HEK293T (cell line): Measurements from ENCODE around the gene BGLAP.
"Not testable (repeated sequence)": the region's sequence is repeated elsewhere in the genome, so short reads cannot be mapped to it uniquely, and the experiment has no call there.

ENCODE experiments used
- CTCF ChIA-PET: fragments of 350-600 bp; formaldehyde crosslinking; extraction: SDS; loops from one replicate; lab custom pipeline; 2021; ENCODE audit warnings: antibody characterized with exemption, inconsistent platforms; lab: Yijun Ruan, JAX
- POLR2A ChIA-PET: fragments of 350-600 bp; formaldehyde crosslinking; extraction: SDS; loops from one replicate; lab custom pipeline; 2020; ENCODE audit warnings: antibody characterized with exemption, inconsistent platforms; lab: Yijun Ruan, JAX
- DNase-seq: peaks from one replicate; pipeline ENCODE4 v3.0.0; 2012; ENCODE audit warnings: mixed read lengths; ENCODE audit errors: extremely low spot score
- ARNT ChIP-seq: fragments of 450-650 bp; IDR thresholded peaks from 2 replicates; pipeline ENCODE4 v1.6.1; 2017; ENCODE audit warnings: mild to moderate bottlenecking
- BHLHE40 ChIP-seq: fragments of 450-650 bp; IDR thresholded peaks from 2 replicates; pipeline ENCODE4 v1.6.1; 2016; ENCODE audit warnings: mild to moderate bottlenecking, moderate library complexity, borderline replicate concordance
- CTBP1 ChIP-seq: fragments of 450-650 bp; IDR thresholded peaks from 2 replicates; pipeline ENCODE4 v1.6.1; 2016; ENCODE audit warnings: borderline replicate concordance
- ELF4 ChIP-seq: fragments of 450-650 bp; IDR thresholded peaks from 2 replicates; pipeline ENCODE4 v1.6.1; 2017; ENCODE audit warnings: antibody characterized with exemption
- FOXA1 ChIP-seq: fragments of 450-650 bp; IDR thresholded peaks from 2 replicates; pipeline ENCODE4 v1.6.1; 2016; ENCODE audit warnings: mild to moderate bottlenecking
- FOXK2 ChIP-seq: fragments of 450-650 bp; IDR thresholded peaks from 2 replicates; pipeline ENCODE4 v1.6.1; 2016; ENCODE audit warnings: mild to moderate bottlenecking
- FOXM1 ChIP-seq: fragments of 450-650 bp; IDR thresholded peaks from 2 replicates; pipeline ENCODE4 v1.6.1; 2017; ENCODE audit warnings: mild to moderate bottlenecking, borderline replicate concordance
- HDGF ChIP-seq: fragments of 450-650 bp; IDR thresholded peaks from 2 replicates; pipeline ENCODE4 v1.6.1; 2017; ENCODE audit warnings: antibody characterized with exemption, borderline replicate concordance
- L3MBTL2 ChIP-seq: fragments of 450-650 bp; conservative IDR thresholded peaks from 2 replicates; pipeline ENCODE4 v1.6.1; 2016; ENCODE audit warnings: mild to moderate bottlenecking
- LEF1 ChIP-seq: fragments of 450-650 bp; IDR thresholded peaks from 2 replicates; pipeline ENCODE4 v1.6.1; 2017; ENCODE audit warnings: mild to moderate bottlenecking, borderline replicate concordance
- NFRKB ChIP-seq: fragments of 450-650 bp; IDR thresholded peaks from 2 replicates; pipeline ENCODE4 v1.6.1; 2016; ENCODE audit warnings: mild to moderate bottlenecking, moderate library complexity
- SP1 ChIP-seq: fragments of 450-650 bp; IDR thresholded peaks from 2 replicates; pipeline ENCODE4 v1.6.1; 2017
- SUZ12 ChIP-seq: fragments of 450-650 bp; IDR thresholded peaks from 2 replicates; pipeline ENCODE4 v1.6.1; 2016; ENCODE audit warnings: mild to moderate bottlenecking
- TARDBP ChIP-seq: fragments of 450-650 bp; IDR thresholded peaks from 2 replicates; pipeline ENCODE4 v1.6.1; 2016
- ZNF384 ChIP-seq: fragments of 450-650 bp; IDR thresholded peaks from 2 replicates; pipeline ENCODE4 v1.6.1; 2016
- TF ChIP-seq, protein P1 (sequence below): fragments of 450-650 bp; IDR thresholded peaks from 2 replicates; pipeline ENCODE4 v1.6.1; 2016

The BGLAP gene

DNA sequence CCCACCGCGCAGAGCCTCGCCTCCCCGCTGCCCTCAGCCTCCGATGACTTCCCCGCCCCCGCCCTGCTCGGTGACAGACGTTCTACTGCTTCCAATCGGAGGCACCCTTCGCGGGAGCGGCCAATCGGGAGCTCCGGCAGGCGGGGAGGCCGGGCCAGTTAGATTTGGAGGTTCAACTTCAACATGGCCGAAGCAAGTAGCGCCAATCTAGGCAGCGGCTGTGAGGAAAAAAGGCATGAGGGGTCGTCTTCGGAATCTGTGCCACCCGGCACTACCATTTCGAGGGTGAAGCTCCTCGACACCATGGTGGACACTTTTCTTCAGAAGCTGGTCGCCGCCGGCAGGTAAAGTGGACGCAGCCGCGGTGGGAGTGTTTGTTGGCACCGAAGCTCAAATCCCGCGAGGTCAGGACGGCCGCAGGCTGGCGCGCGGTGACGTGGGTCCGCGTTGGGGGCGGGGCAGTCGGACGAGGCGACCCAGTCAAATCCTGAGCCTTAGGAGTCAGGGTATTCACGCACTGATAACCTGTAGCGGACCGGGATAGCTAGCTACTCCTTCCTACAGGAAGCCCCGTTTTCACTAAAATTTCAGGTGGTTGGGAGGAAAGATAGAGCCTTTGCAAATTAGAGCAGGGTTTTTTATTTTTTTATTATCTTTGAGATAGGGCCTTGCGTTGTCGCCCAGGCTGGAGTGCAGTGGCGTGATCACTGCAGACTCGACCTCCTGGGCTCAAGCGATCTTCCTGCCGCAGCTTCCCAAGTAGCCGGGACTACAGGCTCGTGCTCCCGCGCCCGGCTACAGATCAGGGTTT, 28.9 kb upstream of the BGLAP start, which contains the start of gene PMF1:
PMF1 (plus strand) TSS at position 175 of the 811 bp plus-strand sequence; CDS start at position 184, 9 bp downstream.
- POLR2A ChIA-PET = interaction anchor here (0.6 to 3.9 kb wide), 62 partner anchors 8 to 1019 kb away, joined by 3 to 63 read pairs (median 4); partner anchors contain the start of genes BGLAP, CCT3, MEF2D and MEX3A
- CTCF ChIA-PET = interaction anchor here (0.6 to 2.7 kb wide), 6 partner anchors 12 to 72 kb away, joined by 3 to 18 read pairs (median 6); no protein-coding TSS in a partner anchor

DNA sequence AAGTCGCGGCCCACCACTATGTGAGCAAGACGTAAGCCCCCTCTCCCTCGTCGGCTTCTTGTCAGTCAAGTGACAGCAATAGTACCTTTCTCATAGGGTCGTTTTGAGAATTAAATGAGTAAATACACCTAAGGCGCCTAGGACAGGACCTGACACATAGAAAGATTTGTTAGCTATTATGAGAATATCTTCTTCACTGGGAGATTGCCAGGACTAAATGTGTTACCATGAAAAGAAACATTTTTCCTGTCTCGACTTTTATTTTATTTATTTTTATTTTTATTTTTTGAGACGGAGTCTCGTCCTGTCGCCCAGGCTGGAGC, 28.4 kb upstream of the BGLAP start:
- ChIA-PET POLR2A (interaction anchor here (0.6 to 3.9 kb wide), 40 partner anchors 8 to 557 kb away, joined by 3 to 63 read pairs (median 6); partner anchors contain the start of genes CCT3, MEX3A, PAQR6 and SLC25A44), CTCF (interaction anchor here (1.5 to 2.7 kb wide), 3 partner anchors 12 to 72 kb away, joined by 7 to 18 read pairs (median 10); no protein-coding TSS in a partner anchor)

More for the DNA sequence above, 28.9 kb upstream of the BGLAP start, which contains the start of gene PMF1:
- DNase-seq = peak; percentile 99
- TF ChIP-seq SP1 = no peak
- TF ChIP-seq, protein P1, sequence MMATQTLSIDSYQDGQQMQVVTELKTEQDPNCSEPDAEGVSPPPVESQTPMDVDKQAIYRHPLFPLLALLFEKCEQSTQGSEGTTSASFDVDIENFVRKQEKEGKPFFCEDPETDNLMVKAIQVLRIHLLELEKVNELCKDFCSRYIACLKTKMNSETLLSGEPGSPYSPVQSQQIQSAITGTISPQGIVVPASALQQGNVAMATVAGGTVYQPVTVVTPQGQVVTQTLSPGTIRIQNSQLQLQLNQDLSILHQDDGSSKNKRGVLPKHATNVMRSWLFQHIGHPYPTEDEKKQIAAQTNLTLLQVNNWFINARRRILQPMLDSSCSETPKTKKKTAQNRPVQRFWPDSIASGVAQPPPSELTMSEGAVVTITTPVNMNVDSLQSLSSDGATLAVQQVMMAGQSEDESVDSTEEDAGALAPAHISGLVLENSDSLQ = peak; percentile 98
- TF ChIP-seq CTBP1 = no peak
- peak; percentile 89 for TF ChIP-seq NFRKB
- TF ChIP-seq ELF4 = peak; percentile 69
- peak; percentile 87 for TF ChIP-seq L3MBTL2
- TF ChIP-seq LEF1 = peak; percentile 60; the same call in 1 of the 2 replicates
- TF ChIP-seq ARNT = no peak
- TF ChIP-seq TARDBP = no peak
- no peak for TF ChIP-seq FOXA1
- TF ChIP-seq ZNF384 = no peak
- no peak for TF ChIP-seq FOXM1
- TF ChIP-seq BHLHE40 = no peak
- TF ChIP-seq HDGF = no peak
- TF ChIP-seq FOXK2 = no peak
- TF ChIP-seq SUZ12 = no peak

DNA sequence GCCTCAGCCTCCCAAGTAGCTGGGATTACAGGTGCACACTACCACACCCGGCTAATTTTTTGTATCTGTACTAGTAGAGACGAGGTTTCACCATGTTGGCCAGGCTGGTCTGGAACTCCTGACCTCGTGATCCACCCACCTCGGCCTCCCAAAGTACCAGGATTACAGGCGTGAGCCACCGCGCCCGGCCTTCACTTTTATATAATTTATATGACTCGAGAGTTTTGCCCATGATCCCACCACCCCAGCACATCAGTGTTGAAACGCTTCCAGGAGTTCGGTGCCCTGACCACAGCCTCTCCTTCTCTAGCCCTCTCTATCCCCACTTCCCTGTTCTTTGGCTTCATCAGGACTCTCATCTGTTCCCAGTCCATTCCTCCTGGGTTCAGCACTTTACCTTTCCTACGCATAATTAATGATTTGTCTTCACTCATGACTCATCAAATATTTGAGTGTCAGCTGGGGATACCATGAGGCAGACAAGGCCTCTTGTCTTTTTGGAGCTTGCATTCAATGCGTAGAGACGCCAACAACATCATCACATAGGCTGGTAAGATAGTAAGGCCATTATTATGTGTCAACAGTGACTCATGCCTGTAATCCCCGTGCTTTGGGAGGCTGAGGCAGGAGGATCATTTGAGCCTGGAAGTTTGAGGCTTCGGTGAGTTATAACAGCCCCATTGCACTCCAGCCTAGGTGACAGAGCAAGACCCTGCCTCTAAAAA, 27.8 kb upstream of the BGLAP start:
- ChIA-PET CTCF (interaction anchor here (2.7 kb wide), 2 partner anchors 11 to 69 kb away, joined by 10 to 18 read pairs; no protein-coding TSS in a partner anchor), POLR2A (interaction anchor here (1.4 to 3.9 kb wide), 8 partner anchors 11 to 239 kb away, joined by 3 to 63 read pairs (median 18); partner anchors contain the start of genes SLC25A44 and SMG5)
- TF ChIP-seq FOXA1 = no peak
- no peak for TF ChIP-seq TARDBP
- TF ChIP-seq CTBP1 = no peak
- TF ChIP-seq L3MBTL2 = no peak
- no peak for TF ChIP-seq SUZ12
- no peak for TF ChIP-seq FOXM1
- no peak for TF ChIP-seq ARNT
- TF ChIP-seq FOXK2 = no peak
- TF ChIP-seq BHLHE40 = no peak
- TF ChIP-seq SP1 = no peak
- TF ChIP-seq NFRKB = no peak
- no peak for TF ChIP-seq HDGF
- no peak for TF ChIP-seq ELF4
- no peak for TF ChIP-seq ZNF384
- TF ChIP-seq, protein P1 = no peak
- no peak for TF ChIP-seq LEF1
- no peak for DNase-seq

More for the DNA sequence above, 28.4 kb upstream of the BGLAP start:
- peak; percentile 45 for DNase-seq
- TF ChIP-seq SUZ12 (no peak), NFRKB (no peak), BHLHE40 (no peak), ZNF384 (no peak), TARDBP (no peak), ELF4 (no peak), L3MBTL2 (no peak)

DNA sequence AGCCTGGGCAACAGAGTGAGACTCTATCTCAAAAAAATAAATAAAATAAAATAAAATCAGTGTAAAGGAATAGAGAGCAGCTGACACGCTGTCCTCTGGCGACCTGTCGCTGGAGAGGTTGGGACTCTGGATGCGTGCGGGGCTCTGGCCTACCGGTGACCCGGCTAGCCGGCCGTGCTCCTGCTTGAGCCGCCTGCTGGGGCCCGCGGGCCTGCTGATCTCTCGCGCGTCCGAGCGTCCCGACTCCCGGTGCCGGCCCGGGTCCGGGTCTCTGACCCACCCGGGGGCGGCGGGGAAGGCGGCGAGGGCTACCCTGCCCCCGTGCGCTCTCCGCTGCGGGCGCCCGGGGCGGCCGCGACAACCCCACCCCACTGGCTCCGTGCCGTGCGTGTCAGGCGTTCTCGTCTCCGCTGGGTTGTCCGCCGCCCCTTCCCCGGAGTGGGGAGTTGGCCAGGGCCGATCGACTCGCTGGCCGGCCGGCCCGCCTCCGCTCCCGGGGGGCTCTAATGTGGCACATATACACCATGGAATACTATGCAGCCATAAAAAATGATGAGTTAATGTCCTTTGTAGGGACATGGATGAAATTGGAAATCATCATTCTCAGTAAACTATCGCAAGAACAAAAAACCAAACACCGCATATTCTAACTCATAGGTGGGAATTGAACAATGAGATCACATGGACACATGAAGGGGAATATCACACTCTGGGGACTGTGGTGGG, 25.5 kb upstream of the BGLAP start:
- DNase-seq, POLR2A ChIA-PET, CTCF ChIA-PET: not testable (repeated sequence)

DNA sequence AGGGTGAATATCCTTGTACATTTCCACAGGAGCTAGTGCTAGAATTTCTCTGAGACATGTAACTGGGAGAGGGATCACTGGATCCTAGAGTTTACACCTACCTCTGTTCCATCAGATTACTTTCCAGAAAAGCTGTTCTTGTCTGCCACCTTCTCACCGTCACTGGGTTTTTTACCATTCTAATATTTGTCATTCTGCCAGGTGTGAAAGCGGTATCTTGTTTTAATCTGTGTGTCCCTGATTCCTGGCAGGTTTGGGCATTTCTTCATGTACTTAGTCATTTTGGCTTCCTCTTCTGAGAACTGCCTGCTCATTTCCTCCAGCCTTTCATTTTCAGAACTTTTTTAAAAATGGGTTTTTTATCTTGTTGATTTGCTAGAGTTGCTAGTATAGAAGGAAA, 24.1 kb upstream of the BGLAP start:
- POLR2A ChIA-PET = interaction anchor here (1.1 kb wide), 1 partner anchor 24 kb away, joined by 4 read pairs; the partner anchor contains the start of gene SLC25A44
- CTCF ChIA-PET = interaction anchor here (0.6 kb wide), 1 partner anchor 8 kb away, joined by 4 read pairs; no protein-coding TSS in a partner anchor
- no peak for DNase-seq
- TF ChIP-seq HDGF = no peak
- TF ChIP-seq BHLHE40 = no peak
- TF ChIP-seq NFRKB = no peak
- no peak for TF ChIP-seq FOXA1
- TF ChIP-seq ARNT = no peak
- TF ChIP-seq ELF4 = no peak

DNA sequence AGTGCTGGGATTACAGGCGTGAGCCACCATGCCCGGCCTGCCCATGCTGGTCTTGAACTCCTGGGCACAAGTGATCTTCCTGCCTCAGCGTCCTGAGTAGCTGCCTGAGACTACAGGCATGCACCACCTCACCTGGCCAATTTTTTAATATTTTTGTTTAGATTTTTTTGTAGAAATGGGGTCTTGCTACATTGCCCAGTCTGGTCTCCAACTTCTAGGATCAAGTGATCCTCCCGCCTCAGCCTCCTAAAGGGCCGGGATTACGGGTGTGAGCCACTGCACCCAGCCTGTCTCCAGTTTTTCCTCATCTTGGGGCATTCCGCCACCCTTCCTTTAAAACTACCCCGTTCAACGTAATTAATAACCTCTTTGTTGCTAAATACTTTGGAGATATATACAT, 21.8 kb upstream of the BGLAP start:
- CTCF ChIA-PET = interaction anchor here (0.6 kb wide), 1 partner anchor 251 kb away, joined by 4 read pairs; no protein-coding TSS in a partner anchor
- TF ChIP-seq ZNF384 (no peak), ARNT (no peak), SP1 (no peak), BHLHE40 (no peak), FOXK2 (no peak), SUZ12 (no peak), TARDBP (no peak), L3MBTL2 (no peak), FOXM1 (no peak), HDGF (no peak), ELF4 (no peak), FOXA1 (no peak), LEF1 (no peak), NFRKB (no peak), CTBP1 (no peak)
- TF ChIP-seq, protein P1 = no peak
- no peak for DNase-seq
- POLR2A ChIA-PET = interaction anchor here (2.3 kb wide), 1 partner anchor 7 kb away, joined by 14 read pairs; the partner anchor contains the start of gene PMF1
